Raji (cell line): Measurements from ENCODE around the gene SUMO3.

Experiments
- POLR2A ChIP-seq: IDR thresholded peaks from 2 replicates; pipeline ENCODE4 v1.6.1; 2011; ENCODE audit warnings: low read depth, low read length, control low read depth; ENCODE audit not compliant: insufficient read depth

SUMO3 gene

GRCh38 chr21:44817506-44817880 is 369 bp downstream of the SUMO3 start:
- no peak for TF ChIP-seq POLR2A

GRCh38 chr21:44816761-44817505 is 929 bp downstream of the SUMO3 start:
- TF ChIP-seq POLR2A = no peak

GRCh38 chr21:44815852-44816628 is 1.8 kb downstream of the SUMO3 start:
- TF ChIP-seq POLR2A = no peak

- no peak for TF ChIP-seq POLR2A
Measured at GRCh38 chr21:44815225-44815624, 2.6 kb downstream of the SUMO3 start.

- TF ChIP-seq POLR2A = no peak
Measured at GRCh38 chr21:44814498-44815023, 3.3 kb downstream of the SUMO3 start.

- TF ChIP-seq POLR2A = no peak
Measured at GRCh38 chr21:44813727-44814126, 4.1 kb downstream of the SUMO3 start.

GRCh38 chr21:44813149-44813548 is 4.7 kb downstream of the SUMO3 start:
- no peak for TF ChIP-seq POLR2A

GRCh38 chr21:44812640-44813039 is 5.2 kb downstream of the SUMO3 start:
- no peak for TF ChIP-seq POLR2A

GRCh38 chr21:44810779-44811178 is 7.1 kb downstream of the SUMO3 start:
- TF ChIP-seq POLR2A = no peak

GRCh38 chr21:44805859-44806258 is 12.0 kb downstream of the SUMO3 start:
- no peak for TF ChIP-seq POLR2A

- TF ChIP-seq POLR2A = no peak; the same call in 1 of the 2 replicates
Measured at GRCh38 chr21:44805226-44805625, 12.6 kb downstream of the SUMO3 start.

GRCh38 chr21:44804762-44805161 is 13.1 kb downstream of the SUMO3 start:
- TF ChIP-seq POLR2A = no peak; the same call in 1 of the 2 replicates

GRCh38 chr21:44803651-44804050 is 14.2 kb downstream of the SUMO3 start:
- no peak for TF ChIP-seq POLR2A

GRCh38 chr21:44802396-44803153 is 15.3 kb downstream of the SUMO3 start:
- TF ChIP-seq POLR2A = no peak
